C4-2B (cell line): ENCODE results near the gene DRC3.

Source experiments
- H3K27ac ChIP-seq: fragments of 450-650 bp; 2 replicates; pipeline ENCODE4 v1.5.1; 2017
- CTCF ChIP-seq: fragments of 450-650 bp; conservative IDR thresholded peaks from 2 replicates; pipeline ENCODE4 v1.5.1; 2017; ENCODE audit warnings: mild to moderate bottlenecking
- ZFX ChIP-seq: fragments of 450-650 bp; IDR thresholded peaks from 2 replicates; pipeline ENCODE4 v1.6.1; 2017

Gene DRC3

GRCh38 chr17:18025945-18026776 is 53.5 kb downstream of the DRC3 start:
- TF ChIP-seq CTCF, result no peak
- no peak for TF ChIP-seq ZFX
- H3K27ac ChIP-seq, result no peak overlapping the region

- H3K27ac ChIP-seq, result no peak overlapping the region
- TF ChIP-seq ZFX, result no peak
- TF ChIP-seq CTCF, result no peak
These were observed 54.6 kb downstream of the DRC3 start for GRCh38 chr17:18027280-18027679.

- TF ChIP-seq CTCF (no peak), ZFX (no peak)
- H3K27ac ChIP-seq, result no peak overlapping the region
These were observed 55.7 kb downstream of the DRC3 start for GRCh38 chr17:18028114-18028951.

- no peak for TF ChIP-seq ZFX
- no peak for TF ChIP-seq CTCF
- H3K27ac ChIP-seq, result no peak overlapping the region
These were observed 56.4 kb downstream of the DRC3 start for GRCh38 chr17:18028952-18029540.

- TF ChIP-seq CTCF (no peak), ZFX (no peak)
These were observed 59.3 kb downstream of the DRC3 start for GRCh38 chr17:18031955-18032354.

GRCh38 chr17:18033442-18034099 is 60.9 kb downstream of the DRC3 start:
- TF ChIP-seq CTCF (peak; percentile 80), ZFX (no peak)
- H3K27ac ChIP-seq, result no peak overlapping the region

More at GRCh38 chr17:18031955-18032354, 59.3 kb downstream of the DRC3 start:
- no peak overlapping the region for H3K27ac ChIP-seq
